ENCODE data around the gene NUP42. TPM values are rescaled to one million over a fixed set of nuclear protein-coding genes. Genes with fewer than 3 reads are reported as not detected.

NUP42 gene
- total and polyA plus RNA-seq, 2 of the 13 experiments (the other 11 are each of a cell fraction or from before 2014, with no cell fraction given), result 32.0 to 51.5 TPM

- BruUV-seq (replicated peaks), result no TSS peak
- Histone ChIP-seq H3K9me3 (ENCODE audit: low read length) (no peaks in the 10 kb centered on the region), H2AFZ (ENCODE audit: low read length) (no peak overlapping the region), H3K36me3 (replicated peaks in 1 of 2; ENCODE audit: control insufficient read depth in 1 of 2, insufficient read depth in 2 of 2, low read length in 2 of 2) (no peaks in the 10 kb centered on the region), H3K27ac (ENCODE audit: extremely low read length, insufficient read depth, low read length) (no peak overlapping the region), H3K9ac (ENCODE audit: insufficient read depth, low read depth, low read length) (no peak overlapping the region), H3K4me3 (replicated peaks in 1 of 3; ENCODE audit: insufficient read depth in 1 of 3, low read depth in 2 of 3, low read length in 3 of 3) (no peak overlapping the region), H3K4me2 (ENCODE audit: low read depth, low read length) (no peak overlapping the region), H4K20me1 (ENCODE audit: insufficient read depth, low read length) (no peaks in the 10 kb centered on the region), H3K79me2 (ENCODE audit: insufficient read depth, low read length) (no peaks in the 10 kb centered on the region), H3K27me3 (ENCODE audit: control insufficient read depth in 1 of 2, insufficient read depth in 2 of 2, low read length in 2 of 2) (no peaks in the 10 kb centered on the region), H3K4me1 (ENCODE audit: insufficient read depth, low read length) (peaks cover 9% of the 10 kb centered on the region; the same call in 1 of the 2 replicates)
- POLR2A ChIA-PET, result no interaction called here
- in situ Hi-C loops (cut with HindIII; ENCODE audit: extremely low pct_ligation_motif_present, low pct_unique_long_range_greater_than_20kb), result no loop called here
- no peak for ATAC-seq
- no peak for DNase-seq (ENCODE audit: low spot score)
- TF ChIP-seq ASH2L (IDR thresholded peaks at IDR 0.05; ENCODE audit: insufficient read length, low read depth, low read length) (no peak), ZNF552 (CRISPR knock-in tag; IDR thresholded peaks at IDR 0.05; ENCODE audit: borderline replicate concordance) (no peak), TBL1XR1 (IDR thresholded peaks at IDR 0.05; ENCODE audit: borderline replicate concordance, low read length, partially characterized antibody) (no peak), ZNF12 (CRISPR knock-in tag; IDR thresholded peaks at IDR 0.05) (no peak), ETV5 (CRISPR knock-in tag; IDR thresholded peaks at IDR 0.05; ENCODE audit: borderline replicate concordance) (no peak), IKZF5 (CRISPR knock-in tag; IDR thresholded peaks at IDR 0.05) (no peak), ZNF335 (CRISPR knock-in tag; IDR thresholded peaks at IDR 0.05) (no peak), ZFP90 (CRISPR knock-in tag; IDR thresholded peaks at IDR 0.05; ENCODE audit: borderline replicate concordance) (no peak)
- FAIRE-seq, result no peak
- CTCF ChIA-PET (ENCODE audit: low intra/inter-chr PET ratio, low total read pairs), result no interaction called here
- 35% methylated on average over 4 of the region's 4 CpGs for WGBS (ENCODE audit: low lambda C conversion rate)
- intact Hi-C loops (cut with micrococcal nuclease; ENCODE audit: unreplicated experiment), result no loop called here
Measured at GRCh38 chr7:23226844-23227450, 45.1 kb downstream of the NUP42 start.

All from HepG2 (cell line).